IPS-NIHi11 (cell line): ENCODE measurements around the gene COL23A1.

Experiments used
- DNase-seq: peaks from one replicate; pipeline ENCODE4 v3.0.0; 2012; ENCODE audit warnings: mixed read lengths, low spot score

Gene COL23A1

DNA sequence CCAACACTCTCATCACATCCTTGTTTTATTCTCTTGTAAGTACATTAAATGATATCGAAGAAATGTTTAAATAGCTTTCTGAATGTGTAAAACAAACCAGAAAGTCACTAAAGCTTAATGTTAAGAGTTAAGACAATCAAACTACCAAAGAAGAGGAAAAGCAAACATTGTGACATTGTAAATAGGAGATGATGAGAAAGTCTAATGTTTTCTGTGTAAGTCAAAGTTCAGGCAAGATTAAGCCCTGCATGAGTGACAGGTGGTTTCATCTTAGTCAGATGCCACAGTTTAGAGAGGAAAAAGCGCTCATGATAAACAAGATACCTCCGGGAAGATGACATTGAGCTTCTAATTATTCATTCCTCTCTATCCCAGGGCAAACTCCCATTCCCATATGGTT is 306.7 kb downstream of the COL23A1 start:
- no peak for DNase-seq

DNA sequence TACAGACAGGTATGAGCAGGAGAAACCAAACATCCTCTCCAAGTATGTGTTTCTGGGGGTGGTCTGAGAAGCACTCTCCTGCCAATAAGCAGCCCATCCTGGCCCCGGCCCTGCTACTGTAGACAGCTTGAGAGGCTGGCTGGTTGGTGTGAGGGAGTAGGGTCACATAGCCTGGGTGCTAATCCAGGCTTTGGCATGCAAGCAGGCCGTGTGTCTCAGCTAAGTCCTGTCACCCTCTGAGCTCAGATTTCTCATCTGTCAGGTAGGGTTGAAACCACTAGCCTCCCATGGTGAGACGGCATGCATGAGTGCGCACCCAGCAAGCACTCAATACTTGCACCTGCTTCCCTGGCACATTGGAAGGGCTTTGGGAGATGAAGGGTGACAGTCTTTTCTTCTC is 307.8 kb downstream of the COL23A1 start:
- no peak for DNase-seq

DNA sequence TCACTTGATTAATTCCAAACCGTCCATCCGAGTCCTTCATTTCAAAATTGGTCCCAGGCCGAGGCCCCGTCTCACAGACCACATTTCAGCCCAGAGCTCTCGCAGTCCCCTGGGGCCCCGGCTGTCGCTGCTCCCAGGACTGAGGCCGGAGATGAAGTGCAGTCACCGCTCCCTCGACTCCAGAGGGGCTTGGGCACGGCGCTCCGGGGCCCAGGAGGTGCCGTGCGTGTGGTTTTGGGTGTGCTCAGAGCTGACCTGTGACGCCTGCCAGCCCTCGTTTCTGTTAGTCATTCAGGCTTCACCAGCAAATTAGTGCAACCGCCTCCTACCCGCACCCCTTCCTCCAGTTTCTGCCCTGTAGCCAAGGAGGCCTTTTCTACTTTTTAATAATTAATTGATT is 308.9 kb downstream of the COL23A1 start:
- DNase-seq: no peak

DNA sequence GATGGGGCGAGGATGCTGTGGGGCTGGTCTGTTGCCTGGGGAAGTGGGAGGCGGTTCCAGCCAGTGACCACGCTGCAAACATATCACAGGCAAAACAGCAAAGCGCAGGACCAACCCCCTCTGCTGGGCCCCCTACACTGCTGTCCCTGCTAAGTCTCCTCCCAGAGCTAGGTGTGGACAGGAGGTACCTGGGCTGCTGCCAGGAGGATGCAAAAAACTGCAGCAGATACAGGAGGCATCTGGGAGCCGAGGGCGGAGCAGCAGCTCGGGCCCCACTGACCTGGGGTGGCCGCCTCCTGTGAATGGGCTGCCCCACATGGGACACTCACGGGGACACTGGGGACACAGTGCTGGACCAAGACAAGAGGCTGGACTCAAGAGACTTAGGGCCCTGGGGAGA is 309.6 kb downstream of the COL23A1 start:
- DNase-seq: no peak

DNA sequence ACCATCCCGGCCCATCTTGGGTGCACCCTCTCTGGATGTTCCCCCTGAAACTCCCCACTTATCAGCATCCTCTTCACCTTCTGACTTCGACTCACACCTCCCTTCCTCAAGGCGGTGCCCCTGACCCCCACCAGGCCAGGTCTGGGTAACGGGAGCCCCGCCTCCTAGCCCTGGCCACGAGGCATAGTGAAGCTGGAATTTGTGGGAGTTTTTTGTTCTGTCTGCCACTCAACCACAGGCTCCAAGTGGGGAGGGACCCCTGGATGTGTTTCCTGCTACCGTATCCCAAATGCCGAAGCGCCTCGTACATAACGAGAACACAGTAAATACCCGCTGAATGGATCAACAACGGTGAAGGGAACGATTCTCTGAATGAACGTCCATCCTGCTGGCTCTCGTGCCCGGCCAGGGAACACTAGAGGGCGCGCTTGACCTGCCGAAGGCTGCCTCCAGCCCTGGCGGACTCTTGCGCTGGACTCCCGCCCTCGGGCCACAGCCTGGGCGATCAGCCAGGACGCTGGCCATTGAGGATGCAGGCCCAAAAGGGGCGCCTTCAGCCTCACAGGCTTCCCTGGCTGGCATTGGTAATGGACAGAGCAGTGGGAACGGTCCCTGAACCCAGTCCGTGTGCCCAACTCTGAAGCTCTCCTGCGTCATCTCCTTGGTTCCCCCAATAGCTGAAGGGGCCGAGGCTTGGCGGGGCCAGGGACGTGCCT is 310.3 kb downstream of the COL23A1 start:
- peak; percentile 96 for DNase-seq

DNA sequence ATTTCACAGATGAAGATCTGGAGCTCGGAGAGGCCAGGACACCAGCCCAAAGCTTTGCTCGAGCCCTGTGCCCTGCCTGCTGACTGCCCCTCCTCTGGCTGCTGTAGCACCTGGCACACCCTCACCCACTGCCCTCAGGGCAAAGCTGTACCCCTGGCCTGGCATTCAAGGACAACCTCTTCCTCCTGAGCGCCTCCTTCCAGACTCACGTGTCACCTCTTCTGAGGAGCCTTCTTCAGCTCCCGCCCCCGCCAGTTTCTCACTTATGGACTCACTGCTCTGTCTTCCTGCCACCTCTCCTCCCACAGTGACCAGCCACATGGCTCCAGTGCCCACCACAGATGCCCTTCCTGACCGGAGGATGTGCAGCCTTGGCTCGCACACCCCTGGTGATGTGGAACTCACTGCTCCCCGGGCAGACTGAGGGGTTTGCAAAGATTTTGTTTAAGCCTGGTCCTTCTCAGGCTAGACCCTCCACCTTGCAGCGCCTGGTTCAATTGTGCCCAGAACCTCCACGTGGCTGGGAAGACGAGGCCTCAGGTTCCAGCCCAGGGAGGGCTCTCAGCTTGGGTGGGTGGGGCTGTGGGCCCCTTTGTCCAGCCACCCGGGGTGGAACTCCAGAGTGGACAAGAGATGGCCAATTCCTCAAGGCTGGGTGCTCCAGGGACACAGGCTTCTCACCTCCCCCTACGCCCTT is 311.0 kb downstream of the COL23A1 start:
- no peak for DNase-seq

DNA sequence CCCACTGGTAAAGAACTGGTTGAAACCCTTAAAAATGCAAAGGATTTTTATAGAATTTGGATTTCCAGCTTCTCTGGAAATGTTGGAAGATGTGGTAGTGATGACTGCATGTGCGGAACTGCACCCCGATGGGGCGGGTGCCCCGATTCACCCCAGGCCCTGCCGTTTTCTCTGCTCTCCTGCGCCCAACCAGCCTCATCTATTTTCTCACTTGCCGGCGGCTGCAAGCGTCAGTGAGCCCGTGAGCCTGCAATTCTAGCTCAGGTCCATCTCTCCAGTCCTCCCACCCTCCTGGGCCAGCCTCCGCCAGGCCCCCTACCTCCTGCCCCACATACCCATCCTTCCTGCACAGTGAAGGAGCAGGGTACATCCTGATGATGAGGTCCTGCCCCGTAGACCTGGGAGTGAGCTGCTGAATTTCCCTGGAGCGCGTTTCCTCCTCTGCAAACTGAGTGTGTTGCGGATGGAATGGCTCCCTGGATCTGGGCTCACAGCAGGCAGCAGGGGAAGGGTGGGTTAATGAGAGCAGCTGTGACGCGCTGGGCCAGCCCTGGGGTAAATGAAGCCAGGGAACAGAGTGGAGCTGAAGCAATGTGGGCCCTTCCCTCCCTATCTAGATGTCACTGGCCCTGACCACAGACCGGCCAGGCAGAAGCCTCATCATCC is 311.7 kb downstream of the COL23A1 start:
- DNase-seq: no peak

DNA sequence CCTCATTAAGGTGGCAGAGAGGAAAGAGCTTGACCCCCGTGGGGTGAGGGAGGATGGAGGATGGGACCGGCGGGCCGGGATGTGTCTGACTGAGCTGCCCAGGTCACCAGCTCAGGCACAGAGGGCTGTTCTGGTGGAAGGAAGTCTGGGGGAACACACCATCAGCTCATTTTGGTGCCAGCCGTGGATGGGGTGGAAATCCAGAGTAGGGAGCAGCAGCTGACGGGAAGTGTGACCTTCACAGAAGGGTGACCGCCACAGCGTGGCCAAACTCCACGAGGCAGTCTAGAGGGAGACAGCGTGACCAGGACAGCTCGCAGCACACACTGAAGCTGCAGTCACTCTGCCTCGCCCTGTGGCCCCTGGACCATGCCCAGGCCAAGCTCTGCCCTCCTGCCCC is 312.3 kb downstream of the COL23A1 start:
- no peak for DNase-seq

DNA sequence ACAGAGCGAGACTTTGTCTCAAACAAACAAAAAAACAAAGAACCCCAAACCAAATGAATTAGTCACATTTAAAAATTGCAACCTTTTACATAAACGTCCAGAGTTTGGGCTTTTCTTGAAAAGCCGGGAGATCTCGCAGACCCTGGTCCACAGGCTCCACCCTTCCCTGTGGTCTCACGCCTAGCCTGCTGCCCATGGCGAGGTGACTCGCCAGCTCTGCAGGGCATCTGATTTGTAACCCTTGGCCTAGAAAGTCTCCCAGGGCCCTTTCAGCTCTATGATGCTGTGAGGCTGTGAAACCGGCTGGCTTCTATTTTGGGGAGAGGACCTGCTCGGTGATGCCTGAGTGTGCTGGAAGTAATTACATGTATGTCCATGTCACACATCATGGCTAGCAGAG is 312.8 kb downstream of the COL23A1 start:
- no peak for DNase-seq

DNA sequence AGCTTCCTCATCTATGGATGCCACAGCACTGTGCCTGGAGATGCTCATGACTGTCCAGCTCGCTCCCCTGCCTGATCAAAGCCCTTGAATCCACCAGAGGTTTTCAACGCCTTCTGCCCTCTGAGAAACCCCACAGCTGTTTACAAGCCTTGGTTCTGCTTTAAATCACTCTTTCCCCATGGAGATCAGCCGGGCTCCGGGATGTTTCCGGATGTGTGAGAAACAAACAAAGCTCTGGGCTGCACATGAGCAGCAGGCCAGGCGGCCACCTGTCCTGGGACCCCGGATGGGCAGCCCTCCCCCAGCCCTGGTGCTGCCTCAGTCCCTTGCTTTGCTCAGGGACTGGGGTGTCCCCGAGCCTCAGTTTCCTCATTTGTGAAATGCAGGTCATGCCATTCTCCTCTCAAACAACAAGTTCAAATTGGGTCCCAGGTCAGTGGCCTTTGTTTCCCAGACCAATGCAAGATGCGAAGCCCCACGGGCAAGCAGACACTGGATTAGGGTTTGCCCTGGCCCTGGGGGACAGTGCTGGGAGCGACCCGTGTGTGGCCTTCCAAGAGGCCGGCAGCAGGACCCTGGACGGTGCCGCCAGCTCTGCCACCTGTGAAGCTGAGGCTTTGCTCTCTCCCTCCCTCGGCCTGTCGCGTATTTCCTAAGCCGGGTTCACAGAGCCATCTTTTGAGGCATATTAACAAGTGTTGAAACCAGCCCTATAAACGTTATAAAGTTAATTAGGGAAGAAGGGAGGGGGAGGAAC is 315.2 kb downstream of the COL23A1 start:
- DNase-seq: no peak

DNA sequence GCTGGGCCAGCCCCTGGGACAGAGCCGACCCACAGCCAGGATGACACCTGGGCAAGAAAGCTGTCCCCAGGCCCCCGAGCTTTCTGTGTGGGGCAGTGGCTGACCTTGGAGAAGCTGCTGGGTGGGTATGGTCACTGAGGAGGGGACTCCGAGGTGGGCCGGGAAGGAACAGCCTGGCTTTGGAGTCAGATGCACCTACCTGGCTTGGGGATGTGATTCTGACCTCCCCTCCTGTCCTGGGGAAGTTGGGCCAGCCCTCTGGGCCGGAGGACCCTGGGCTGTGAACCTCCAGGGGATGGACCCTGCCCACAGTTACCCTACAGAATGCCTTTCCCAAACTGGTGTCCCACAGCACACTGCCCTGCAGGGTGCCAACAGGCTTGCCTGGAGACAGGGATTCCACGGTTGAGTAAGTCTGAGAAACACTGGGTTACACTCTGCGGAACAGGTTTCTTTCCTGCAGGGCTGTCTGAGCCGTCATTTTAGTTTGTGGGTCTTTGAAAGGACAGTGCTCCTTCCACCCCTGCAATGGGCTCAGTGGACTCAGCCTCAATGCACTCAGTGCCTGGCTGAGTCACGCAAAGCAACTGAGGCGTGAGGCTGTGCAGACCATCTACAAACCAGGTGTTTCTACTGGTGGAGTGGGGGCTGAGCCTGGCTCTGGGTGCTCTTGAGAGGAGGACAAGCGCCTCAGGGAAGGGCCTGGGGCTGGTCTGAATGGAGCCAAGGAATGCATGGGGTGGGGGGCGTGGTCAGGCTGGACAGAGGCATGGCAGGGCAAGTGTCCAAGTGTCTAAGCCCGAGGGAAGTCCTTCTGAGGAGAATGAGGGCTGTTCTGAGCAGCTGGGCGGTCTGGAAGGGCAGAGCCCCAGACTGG is 316.3 kb downstream of the COL23A1 start:
- peak; percentile 62 for DNase-seq

DNA sequence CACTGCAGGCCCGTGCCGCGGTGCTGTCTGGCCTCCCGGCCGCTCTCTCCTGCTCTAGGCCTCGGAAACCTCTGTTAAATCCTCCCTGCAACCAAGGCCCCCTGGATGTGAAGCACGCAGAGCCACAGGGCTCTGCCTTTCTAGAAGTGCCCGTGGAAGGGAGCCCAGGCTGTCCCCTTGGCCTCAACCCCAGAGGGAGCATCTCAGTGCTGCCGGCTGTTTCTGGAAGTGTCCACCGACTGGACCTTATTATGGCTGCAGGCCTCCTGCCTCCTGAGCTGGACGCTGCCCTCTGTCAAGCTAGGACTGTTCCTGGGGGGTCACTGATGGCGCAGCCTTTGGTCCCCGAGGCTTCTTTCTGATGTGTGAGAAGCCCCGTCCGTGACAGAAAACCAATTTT is 317.2 kb downstream of the COL23A1 start:
- no peak for DNase-seq

DNA sequence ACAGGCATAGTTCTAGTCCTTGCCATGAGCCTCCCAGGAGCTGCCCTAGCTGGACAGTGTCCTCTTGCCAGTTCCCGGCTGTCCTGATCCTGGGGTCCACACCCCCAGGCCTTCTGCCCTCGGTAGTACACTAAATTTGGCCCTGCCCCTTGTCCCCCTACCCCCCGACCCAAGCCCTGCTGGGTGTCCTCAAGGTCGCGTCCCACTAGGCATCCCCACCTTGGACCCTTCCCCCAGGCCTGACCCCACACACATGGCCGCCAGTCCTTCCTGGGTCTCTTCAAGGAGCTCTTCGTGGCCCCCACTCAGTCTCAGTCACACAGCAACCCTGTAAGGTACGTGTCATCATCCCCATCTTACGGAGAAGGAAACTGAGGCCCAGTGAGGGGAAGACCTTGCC is 317.6 kb downstream of the COL23A1 start:
- DNase-seq: no peak

DNA sequence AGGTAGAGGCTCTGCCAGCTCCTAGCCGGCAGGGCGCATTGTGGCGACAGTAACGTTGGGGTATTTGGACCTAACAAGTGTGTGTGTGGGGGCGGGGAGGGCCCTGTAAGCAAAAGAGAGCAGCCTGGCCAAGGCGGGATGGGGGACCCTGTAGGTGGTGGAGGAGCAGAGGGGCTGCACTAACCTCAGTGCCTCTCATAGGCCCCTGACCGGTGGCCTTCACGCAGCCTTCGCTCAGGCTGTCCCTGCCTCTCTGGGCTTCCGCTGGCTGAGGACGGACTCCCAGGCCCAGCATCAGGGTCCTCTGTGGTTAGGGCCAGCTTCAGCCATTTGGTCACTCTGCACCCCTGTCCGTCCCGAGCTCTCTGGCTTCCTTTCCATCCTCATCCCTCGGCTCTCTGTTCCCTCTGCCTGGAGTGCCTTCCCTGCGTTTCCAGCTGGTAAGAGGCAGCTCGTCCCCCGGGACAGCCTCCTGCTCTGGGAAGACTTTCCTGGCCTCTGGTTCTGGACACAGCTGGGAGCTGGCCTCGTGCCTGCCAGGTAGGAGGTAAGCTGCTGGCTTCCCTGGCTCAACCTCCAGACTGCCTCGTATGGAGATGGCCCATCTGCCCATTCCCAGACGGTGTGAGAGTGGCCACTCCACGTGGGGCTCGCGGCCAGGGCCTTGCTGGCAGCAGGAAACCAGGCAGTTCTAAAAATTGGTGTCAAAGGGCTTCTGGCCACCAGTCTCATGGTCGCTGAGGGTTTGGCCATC is 318.3 kb downstream of the COL23A1 start:
- DNase-seq: no peak

DNA sequence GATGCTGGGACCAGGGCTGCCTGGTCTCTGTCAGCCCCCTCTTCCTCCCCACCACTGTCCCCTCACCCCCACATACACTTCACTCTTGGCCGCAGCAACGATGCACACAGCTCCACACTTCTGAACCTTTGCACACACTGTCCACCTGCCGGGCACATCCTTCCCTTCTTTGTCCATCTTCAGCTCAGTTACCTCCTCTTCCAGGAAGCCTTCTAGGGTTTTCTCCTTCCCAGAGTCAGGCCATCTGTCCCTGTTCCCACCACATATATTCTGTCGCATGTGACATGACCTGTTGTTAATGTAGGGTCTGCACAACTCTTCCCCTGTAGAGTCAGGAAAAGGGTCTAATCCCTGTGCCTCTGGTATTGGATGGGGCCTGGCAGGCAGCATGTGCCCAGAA is 319.0 kb downstream of the COL23A1 start:
- DNase-seq: no peak

DNA sequence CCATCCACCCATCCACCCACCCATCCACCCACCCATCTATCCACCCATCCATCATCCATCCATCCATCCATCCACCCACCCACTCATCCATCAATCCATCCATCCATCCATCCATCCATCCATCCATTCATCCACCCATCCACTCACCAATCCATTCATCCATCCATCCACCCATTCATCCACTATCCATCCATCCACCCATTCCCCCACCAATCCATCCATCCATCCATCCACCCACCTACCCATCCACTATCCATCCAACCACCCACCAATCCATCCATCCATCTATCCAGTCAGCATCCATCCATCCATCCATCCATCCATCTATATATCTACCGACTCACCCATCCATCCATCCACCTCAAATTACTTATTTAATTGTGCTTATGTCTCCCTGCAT is 320.7 kb downstream of the COL23A1 start:
- DNase-seq: no peak

DNA sequence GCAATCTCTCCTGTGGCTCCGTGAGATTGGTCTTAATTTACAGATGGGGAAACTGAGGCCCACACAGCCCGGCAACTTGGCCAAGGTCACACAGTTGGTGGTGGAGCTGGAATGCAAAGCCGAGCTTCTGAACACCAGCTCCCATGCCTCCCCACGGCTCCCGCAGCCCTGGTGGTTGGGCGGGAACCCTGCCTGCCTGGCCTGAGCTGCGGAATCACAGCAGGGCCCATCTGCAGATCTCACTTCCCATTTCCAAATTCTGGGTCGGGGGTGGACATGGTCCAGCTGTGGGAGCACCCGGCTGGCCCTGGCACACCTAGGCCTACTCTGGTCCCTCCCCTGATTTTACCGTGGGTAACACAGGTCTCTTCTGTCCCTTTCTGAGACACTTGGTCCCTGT is 322.3 kb downstream of the COL23A1 start:
- DNase-seq: no peak

DNA sequence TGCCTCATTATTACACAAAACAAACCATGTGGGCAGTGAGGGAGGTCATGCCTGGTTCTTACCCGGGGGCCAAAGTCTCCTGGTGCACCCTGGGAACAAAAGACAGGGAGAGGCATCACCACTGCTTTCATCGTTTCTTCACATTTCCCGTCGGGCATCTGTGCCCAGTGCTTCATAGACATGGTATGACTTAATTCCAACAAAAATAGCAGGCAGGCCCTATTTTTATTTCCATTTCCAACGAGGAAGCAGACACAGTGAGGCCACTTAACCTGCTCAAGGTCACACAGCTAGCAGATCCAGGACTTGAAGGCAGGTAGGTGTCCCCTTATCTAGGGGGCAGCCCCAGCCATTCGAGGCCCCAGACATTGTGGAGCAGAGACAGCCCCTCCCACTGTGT is 322.9 kb downstream of the COL23A1 start:
- no peak for DNase-seq

DNA sequence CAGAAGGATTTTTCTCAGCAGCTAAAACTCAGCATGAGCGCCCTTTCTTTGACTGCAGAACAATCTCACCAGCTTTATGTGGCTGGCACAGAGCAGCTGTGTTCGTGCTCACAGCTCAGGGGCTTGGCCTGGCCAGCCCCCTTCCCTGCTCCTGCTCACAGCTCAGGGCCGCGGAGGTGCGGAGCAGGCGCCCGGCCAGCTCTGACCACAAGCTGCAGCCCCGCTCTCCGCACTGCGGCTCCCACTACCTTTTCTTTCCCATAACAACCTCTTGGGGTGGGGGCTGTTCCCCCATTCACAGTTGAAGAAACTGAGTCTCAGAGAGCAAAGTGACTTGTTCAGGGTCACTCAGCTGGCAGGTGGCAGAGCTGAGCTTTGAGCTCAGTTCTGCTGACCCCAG is 323.6 kb downstream of the COL23A1 start:
- DNase-seq: no peak

DNA sequence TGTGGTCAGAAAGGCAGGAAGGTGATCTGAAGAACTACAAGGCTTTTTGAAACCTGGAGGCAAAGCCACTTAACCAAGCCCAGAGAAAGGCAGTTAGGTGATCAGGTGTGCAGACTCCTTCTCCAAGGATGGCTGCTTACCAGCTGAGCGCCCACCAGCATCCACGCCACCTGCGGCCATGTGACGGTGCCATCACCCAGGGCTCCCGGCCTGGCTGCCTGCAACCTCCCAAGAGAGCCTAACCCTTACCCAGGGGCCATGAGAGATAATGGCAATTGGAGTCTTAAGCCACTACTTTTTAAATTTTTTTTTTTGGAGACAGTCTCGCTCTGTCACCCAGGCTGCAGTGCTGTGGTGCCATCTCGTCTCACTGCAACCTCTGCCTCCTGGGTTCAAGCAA is 324.4 kb downstream of the COL23A1 start:
- DNase-seq: no peak

DNA sequence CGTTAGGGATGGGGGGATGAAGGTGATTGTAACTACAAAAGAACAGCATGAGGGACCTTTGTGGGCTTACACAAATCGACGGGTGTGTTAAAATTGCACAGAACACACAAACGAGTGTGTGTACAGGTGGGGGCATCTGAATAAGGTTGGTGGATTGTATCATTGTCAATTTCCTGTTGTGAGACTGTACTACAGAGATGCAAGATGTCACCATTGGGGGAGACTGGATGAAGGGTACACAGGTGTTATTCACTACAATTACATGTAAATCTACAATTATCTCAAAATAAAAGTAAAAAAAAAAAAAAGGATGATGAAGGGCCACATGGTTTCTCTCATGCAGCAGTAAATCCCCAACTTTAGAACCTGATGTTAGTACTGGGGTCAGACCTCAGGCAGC is 326.1 kb downstream of the COL23A1 start:
- DNase-seq: no peak
